ENCODE results near the gene FSIP1. TPM values are rescaled to one million over a fixed set of nuclear protein-coding genes. Genes with fewer than 3 reads are reported as not detected.

Gene FSIP1
- total RNA-seq, 4 donors from 2014 or later = 0.94 to 3.2 (median 2.0) TPM

GRCh38 chr15:39713846-39714245 lies 68.8 kb downstream of the FSIP1 start:
- H3K36me3 ChIP-seq = no peaks in the 10 kb centered on the region
- no peak overlapping the region for H3K27ac ChIP-seq
- TF ChIP-seq POLR2A (IDR thresholded peaks at IDR 0.05) (no peak), POLR2AphosphoS5 (IDR thresholded peaks at IDR 0.05) (no peak), CTCF (IDR thresholded peaks at IDR 0.05) (no peak), EP300 (IDR thresholded peaks at IDR 0.05) (no peak)
- H3K4me1 ChIP-seq = no peaks in the 10 kb centered on the region
- H3K9me3 ChIP-seq = no peaks in the 10 kb centered on the region
- no peak for ATAC-seq
- no peaks in the 10 kb centered on the region for H3K27me3 ChIP-seq
- no peak overlapping the region for H3K4me3 ChIP-seq
- WGBS, 2 donors (ENCODE audit: low coverage in 1 of 2) = 45 to 80% methylated on average over 1 of the region's 1 CpG

- no peaks in the 10 kb centered on the region for H3K36me3 ChIP-seq
- no peak for ATAC-seq
- no peak overlapping the region for H3K4me3 ChIP-seq
- H3K27ac ChIP-seq = no peak overlapping the region
- no peak for TF ChIP-seq CTCF (IDR thresholded peaks at IDR 0.05)
- no peak for TF ChIP-seq POLR2A (IDR thresholded peaks at IDR 0.05)
- WGBS, 2 donors (ENCODE audit: low coverage in 1 of 2) = 21 to 42% methylated on average over 2 of the region's 2 CpGs
- no peaks in the 10 kb centered on the region for H3K9me3 ChIP-seq
- H3K4me1 ChIP-seq = no peaks in the 10 kb centered on the region
- no peaks in the 10 kb centered on the region for H3K27me3 ChIP-seq
Observed at GRCh38 chr15:39710681-39711080, 72.0 kb downstream of the FSIP1 start.

GRCh38 chr15:39709941-39710340 lies 72.7 kb downstream of the FSIP1 start:
- WGBS, 2 donors (ENCODE audit: low coverage in 1 of 2) = 94 to 96% methylated on average over 3 of the region's 4 CpGs
- Histone ChIP-seq H3K9me3 (no peaks in the 10 kb centered on the region), H3K4me3 (no peak overlapping the region), H3K4me1 (no peaks in the 10 kb centered on the region), H3K36me3 (no peaks in the 10 kb centered on the region), H3K27ac (no peak overlapping the region), H3K27me3 (no peaks in the 10 kb centered on the region)
- no peak for TF ChIP-seq EP300 (IDR thresholded peaks at IDR 0.05)
- no peak for TF ChIP-seq POLR2AphosphoS5 (IDR thresholded peaks at IDR 0.05)
- no peak for ATAC-seq

- no peaks in the 10 kb centered on the region for H3K36me3 ChIP-seq
- H3K4me1 ChIP-seq = no peaks in the 10 kb centered on the region
- no peak overlapping the region for H3K4me3 ChIP-seq
- TF ChIP-seq EP300 (IDR thresholded peaks at IDR 0.05) (no peak), CTCF (IDR thresholded peaks at IDR 0.05) (no peak), POLR2AphosphoS5 (IDR thresholded peaks at IDR 0.05) (no peak), POLR2A (IDR thresholded peaks at IDR 0.05) (no peak)
- no peak overlapping the region for H3K27ac ChIP-seq
- ATAC-seq = no peak
- no peaks in the 10 kb centered on the region for H3K27me3 ChIP-seq
- WGBS, 2 donors (ENCODE audit: low coverage in 1 of 2) = 78% methylated on average over 2 of the region's 2 CpGs
- no peaks in the 10 kb centered on the region for H3K9me3 ChIP-seq
Observed at GRCh38 chr15:39706206-39706605, 76.4 kb downstream of the FSIP1 start.

DNA sequence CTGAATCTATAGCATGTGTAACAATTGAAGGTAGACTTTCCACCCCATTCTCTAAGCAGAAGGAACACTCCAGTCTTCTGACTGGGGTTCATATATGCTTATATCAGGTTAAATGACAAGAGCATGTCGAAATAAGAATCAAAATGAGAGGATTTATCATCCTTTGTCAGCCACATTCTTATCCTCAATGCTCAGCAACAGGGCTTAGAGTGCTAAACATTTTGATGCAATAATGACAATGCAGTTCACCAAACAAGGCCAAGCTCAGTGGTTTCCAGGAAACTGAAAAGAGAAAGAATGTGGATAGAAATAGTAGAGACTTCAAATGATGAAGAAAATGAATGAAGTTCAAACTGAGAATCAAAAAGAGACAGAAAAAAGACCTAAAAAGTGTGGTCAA lies 78.0 kb downstream of the FSIP1 start:
- ATAC-seq = no peak
- H3K4me3 ChIP-seq = no peak overlapping the region
- no peaks in the 10 kb centered on the region for H3K4me1 ChIP-seq
- no peak for TF ChIP-seq CTCF (IDR thresholded peaks at IDR 0.05)
- no peak for TF ChIP-seq POLR2AphosphoS5 (IDR thresholded peaks at IDR 0.05)
- no peak for TF ChIP-seq POLR2A (IDR thresholded peaks at IDR 0.05)
- TF ChIP-seq EP300 (IDR thresholded peaks at IDR 0.05) = no peak
- H3K36me3 ChIP-seq = no peaks in the 10 kb centered on the region
- H3K9me3 ChIP-seq = no peaks in the 10 kb centered on the region
- 56 to 67% methylated on average over 1 of the region's 1 CpG for WGBS, 2 donors (ENCODE audit: low coverage in 1 of 2)
- no peak overlapping the region for H3K27ac ChIP-seq
- H3K27me3 ChIP-seq = no peaks in the 10 kb centered on the region

All from gastroesophageal sphincter (tissue), 4 donors.